NT2/D1 (cell line): Measurements from ENCODE around the gene ARFGAP3.

Experiments used
- SUZ12 ChIP-seq: IDR thresholded peaks from 2 replicates; pipeline ENCODE4 v1.6.1; 2011; ENCODE audit not compliant: insufficient read length, insufficient read depth; ENCODE audit errors: extremely low read depth
- YY1 ChIP-seq: IDR thresholded peaks from 2 replicates; pipeline ENCODE4 v1.6.1; 2011; ENCODE audit not compliant: insufficient read length, insufficient read depth
- ZNF274 ChIP-seq: IDR thresholded peaks from 2 replicates; pipeline ENCODE4 v1.6.1; 2011; ENCODE audit warnings: mild to moderate bottlenecking, low read depth, low read length

DNA sequence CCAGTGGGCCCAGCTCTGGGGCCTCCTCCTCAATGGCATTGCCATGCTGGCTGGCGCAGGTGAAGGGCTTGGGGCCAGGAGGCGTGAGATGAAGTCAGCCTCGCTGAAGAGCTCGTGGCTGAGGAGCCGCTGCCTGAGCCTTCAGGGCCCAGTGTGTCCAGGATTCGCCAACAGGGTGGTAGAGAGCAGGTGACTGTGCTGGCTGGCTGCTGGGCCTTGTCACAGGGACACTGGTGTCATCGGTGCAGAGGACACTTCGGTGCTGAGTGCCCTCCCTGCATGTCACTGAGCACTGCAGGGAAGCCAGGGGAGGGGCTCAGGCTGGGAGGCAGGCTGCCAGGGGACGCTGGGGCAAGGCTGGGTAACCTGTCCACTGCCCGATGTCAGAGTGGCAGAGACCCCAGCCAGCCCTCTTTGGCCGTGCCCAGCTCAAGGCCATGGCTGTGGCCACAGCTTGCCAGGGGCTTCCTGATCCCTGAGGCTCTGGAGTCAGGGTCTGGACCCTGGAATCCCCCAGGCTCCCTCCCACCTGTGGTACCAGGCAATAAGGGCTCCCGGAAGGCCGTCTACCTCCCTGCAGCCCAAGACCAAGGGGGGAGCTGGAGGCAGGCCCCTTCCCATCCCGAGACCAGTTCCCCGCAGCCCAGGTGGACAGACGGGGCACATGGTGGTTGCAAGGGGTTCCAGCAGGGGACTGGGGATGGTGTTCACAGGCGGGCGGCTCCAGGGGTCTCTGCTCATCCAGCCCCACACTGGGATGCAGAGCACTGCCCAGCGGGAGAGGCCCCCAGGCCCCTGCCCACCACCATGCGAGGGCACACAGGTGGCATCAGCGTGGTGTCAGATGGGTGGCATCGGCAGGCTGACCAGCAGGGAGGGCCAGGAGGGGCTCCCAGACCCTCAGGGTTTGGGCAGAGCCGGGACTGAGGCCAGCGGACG, 63.9 kb downstream of the ARFGAP3 start:
- TF ChIP-seq ZNF274 (no peak), YY1 (no peak), SUZ12 (no peak)
